ENCODE measurements around the gene HFE. TPM values are rescaled to one million over a fixed set of nuclear protein-coding genes. Genes with fewer than 3 reads are reported as not detected.

Gene HFE
- total and polyA plus RNA-seq, 2 of the 13 experiments (the other 11 are each of a cell fraction or from before 2014, with no cell fraction given), result 3.7 to 6.3 TPM

DNA sequence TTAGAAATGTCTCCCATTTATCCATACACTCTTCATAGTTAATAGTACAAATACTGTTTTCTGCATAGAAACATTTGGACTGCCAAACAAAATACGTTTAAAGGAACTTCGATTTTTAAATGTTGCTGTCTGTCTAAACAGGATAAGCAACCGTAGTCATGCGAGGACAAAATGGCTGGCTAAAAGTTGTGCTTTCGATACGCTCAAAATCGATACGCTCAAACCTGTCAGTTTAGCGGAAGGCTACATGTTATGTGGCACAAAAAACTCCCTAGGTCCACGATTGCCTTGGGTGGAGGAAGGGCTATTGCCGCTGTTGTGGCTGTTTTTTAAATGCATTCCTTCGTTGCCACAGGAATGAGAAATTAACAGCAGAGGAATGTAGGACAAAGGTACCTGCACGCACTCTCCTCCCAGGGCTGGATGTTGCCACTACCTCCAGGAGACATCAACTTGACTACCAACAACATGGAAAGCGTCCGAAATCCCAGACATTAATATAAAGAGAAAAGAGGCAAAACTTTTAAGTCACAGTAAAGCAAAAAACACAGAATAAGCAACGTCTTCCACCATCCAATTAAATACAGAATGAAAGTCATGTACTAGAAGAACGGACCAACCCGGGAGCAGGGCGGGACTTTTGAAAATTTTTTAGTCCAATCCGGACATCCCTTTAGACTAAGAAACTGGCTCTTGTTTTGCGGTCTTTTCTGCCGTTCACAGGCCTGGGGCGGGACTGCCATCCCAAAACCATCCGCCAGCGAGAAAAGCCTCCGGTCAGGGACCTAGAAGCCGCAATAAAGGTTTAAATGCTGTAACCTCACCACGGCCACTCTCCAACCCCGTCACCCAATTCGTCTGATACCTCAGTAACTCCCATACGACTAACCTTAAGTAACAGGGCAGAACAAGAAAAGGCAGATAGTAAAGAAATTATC is 32.2 kb upstream of the HFE start (continued):
- TF ChIP-seq, protein P1, sequence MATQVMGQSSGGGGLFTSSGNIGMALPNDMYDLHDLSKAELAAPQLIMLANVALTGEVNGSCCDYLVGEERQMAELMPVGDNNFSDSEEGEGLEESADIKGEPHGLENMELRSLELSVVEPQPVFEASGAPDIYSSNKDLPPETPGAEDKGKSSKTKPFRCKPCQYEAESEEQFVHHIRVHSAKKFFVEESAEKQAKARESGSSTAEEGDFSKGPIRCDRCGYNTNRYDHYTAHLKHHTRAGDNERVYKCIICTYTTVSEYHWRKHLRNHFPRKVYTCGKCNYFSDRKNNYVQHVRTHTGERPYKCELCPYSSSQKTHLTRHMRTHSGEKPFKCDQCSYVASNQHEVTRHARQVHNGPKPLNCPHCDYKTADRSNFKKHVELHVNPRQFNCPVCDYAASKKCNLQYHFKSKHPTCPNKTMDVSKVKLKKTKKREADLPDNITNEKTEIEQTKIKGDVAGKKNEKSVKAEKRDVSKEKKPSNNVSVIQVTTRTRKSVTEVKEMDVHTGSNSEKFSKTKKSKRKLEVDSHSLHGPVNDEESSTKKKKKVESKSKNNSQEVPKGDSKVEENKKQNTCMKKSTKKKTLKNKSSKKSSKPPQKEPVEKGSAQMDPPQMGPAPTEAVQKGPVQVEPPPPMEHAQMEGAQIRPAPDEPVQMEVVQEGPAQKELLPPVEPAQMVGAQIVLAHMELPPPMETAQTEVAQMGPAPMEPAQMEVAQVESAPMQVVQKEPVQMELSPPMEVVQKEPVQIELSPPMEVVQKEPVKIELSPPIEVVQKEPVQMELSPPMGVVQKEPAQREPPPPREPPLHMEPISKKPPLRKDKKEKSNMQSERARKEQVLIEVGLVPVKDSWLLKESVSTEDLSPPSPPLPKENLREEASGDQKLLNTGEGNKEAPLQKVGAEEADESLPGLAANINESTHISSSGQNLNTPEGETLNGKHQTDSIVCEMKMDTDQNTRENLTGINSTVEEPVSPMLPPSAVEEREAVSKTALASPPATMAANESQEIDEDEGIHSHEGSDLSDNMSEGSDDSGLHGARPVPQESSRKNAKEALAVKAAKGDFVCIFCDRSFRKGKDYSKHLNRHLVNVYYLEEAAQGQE (IDR thresholded peaks at IDR 0.05; ENCODE audit: borderline replicate concordance in 1 of 2, low read depth in 1 of 2, low read length in 2 of 2), result peak in 1 of 2 experiments; percentile 62; a peak in 1 of 4 replicates
- TF ChIP-seq, protein P2, sequence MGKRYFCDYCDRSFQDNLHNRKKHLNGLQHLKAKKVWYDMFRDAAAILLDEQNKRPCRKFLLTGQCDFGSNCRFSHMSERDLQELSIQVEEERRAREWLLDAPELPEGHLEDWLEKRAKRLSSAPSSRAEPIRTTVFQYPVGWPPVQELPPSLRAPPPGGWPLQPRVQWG (CRISPR knock-in tag; IDR thresholded peaks at IDR 0.05; ENCODE audit: borderline replicate concordance, low read depth), result no peak
- TF ChIP-seq SMYD3 (CRISPR knock-in tag; IDR thresholded peaks at IDR 0.05), result peak; percentile 75
- TF ChIP-seq HNRNPK (IDR thresholded peaks at IDR 0.05; ENCODE audit: low read depth, low read length, poor library complexity, severe bottlenecking), result no peak
- TF ChIP-seq NFYB (CRISPR knock-in tag; IDR thresholded peaks at IDR 0.05), result peak; percentile 97
- TF ChIP-seq, protein P3, sequence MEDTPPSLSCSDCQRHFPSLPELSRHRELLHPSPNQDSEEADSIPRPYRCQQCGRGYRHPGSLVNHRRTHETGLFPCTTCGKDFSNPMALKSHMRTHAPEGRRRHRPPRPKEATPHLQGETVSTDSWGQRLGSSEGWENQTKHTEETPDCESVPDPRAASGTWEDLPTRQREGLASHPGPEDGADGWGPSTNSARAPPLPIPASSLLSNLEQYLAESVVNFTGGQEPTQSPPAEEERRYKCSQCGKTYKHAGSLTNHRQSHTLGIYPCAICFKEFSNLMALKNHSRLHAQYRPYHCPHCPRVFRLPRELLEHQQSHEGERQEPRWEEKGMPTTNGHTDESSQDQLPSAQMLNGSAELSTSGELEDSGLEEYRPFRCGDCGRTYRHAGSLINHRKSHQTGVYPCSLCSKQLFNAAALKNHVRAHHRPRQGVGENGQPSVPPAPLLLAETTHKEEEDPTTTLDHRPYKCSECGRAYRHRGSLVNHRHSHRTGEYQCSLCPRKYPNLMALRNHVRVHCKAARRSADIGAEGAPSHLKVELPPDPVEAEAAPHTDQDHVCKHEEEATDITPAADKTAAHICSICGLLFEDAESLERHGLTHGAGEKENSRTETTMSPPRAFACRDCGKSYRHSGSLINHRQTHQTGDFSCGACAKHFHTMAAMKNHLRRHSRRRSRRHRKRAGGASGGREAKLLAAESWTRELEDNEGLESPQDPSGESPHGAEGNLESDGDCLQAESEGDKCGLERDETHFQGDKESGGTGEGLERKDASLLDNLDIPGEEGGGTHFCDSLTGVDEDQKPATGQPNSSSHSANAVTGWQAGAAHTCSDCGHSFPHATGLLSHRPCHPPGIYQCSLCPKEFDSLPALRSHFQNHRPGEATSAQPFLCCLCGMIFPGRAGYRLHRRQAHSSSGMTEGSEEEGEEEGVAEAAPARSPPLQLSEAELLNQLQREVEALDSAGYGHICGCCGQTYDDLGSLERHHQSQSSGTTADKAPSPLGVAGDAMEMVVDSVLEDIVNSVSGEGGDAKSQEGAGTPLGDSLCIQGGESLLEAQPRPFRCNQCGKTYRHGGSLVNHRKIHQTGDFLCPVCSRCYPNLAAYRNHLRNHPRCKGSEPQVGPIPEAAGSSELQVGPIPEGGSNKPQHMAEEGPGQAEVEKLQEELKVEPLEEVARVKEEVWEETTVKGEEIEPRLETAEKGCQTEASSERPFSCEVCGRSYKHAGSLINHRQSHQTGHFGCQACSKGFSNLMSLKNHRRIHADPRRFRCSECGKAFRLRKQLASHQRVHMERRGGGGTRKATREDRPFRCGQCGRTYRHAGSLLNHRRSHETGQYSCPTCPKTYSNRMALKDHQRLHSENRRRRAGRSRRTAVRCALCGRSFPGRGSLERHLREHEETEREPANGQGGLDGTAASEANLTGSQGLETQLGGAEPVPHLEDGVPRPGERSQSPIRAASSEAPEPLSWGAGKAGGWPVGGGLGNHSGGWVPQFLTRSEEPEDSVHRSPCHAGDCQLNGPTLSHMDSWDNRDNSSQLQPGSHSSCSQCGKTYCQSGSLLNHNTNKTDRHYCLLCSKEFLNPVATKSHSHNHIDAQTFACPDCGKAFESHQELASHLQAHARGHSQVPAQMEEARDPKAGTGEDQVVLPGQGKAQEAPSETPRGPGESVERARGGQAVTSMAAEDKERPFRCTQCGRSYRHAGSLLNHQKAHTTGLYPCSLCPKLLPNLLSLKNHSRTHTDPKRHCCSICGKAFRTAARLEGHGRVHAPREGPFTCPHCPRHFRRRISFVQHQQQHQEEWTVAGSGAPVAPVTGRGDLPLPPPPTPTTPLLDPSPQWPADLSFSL (CRISPR knock-in tag; IDR thresholded peaks at IDR 0.05), result no peak
- no peak for TF ChIP-seq ESRRA (CRISPR knock-in tag; IDR thresholded peaks at IDR 0.05; ENCODE audit: low read depth)
- peak; percentile 71 for TF ChIP-seq NFKBIZ (CRISPR knock-in tag; IDR thresholded peaks at IDR 0.05)
- TF ChIP-seq HOXD1 (CRISPR knock-in tag; IDR thresholded peaks at IDR 0.05), result peak; percentile 55; the same call in 1 of the 2 replicates
- no peak for TF ChIP-seq ZNF326 (CRISPR knock-in tag; IDR thresholded peaks at IDR 0.05; ENCODE audit: borderline replicate concordance)
- no peak; the same call in 1 of the 2 replicates for TF ChIP-seq ZSCAN20 (CRISPR knock-in tag; IDR thresholded peaks at IDR 0.05; ENCODE audit: borderline replicate concordance)
- TF ChIP-seq ZNF460 (CRISPR knock-in tag; IDR thresholded peaks at IDR 0.05; ENCODE audit: borderline replicate concordance), result no peak
- TF ChIP-seq, protein P4, sequence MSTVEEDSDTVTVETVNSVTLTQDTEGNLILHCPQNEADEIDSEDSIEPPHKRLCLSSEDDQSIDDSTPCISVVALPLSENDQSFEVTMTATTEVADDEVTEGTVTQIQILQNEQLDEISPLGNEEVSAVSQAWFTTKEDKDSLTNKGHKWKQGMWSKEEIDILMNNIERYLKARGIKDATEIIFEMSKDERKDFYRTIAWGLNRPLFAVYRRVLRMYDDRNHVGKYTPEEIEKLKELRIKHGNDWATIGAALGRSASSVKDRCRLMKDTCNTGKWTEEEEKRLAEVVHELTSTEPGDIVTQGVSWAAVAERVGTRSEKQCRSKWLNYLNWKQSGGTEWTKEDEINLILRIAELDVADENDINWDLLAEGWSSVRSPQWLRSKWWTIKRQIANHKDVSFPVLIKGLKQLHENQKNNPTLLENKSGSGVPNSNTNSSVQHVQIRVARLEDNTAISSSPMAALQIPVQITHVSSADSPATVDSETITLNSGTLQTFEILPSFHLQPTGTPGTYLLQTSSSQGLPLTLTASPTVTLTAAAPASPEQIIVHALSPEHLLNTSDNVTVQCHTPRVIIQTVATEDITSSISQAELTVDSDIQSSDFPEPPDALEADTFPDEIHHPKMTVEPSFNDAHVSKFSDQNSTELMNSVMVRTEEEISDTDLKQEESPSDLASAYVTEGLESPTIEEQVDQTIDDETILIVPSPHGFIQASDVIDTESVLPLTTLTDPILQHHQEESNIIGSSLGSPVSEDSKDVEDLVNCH (CRISPR knock-in tag; IDR thresholded peaks at IDR 0.05), result no peak
